Measurements from ENCODE around the gene ATP8B4.

GRCh38 chr15:50110285-50110684 lies 8.7 kb downstream of the ATP8B4 start:
- TF ChIP-seq POLR2AphosphoS5 (IDR thresholded peaks at IDR 0.05) (no peak), CTCF (IDR thresholded peaks at IDR 0.05) (no peak)

All from esophagus muscularis mucosa (tissue), 3 donors.